ENCODE results near the gene UBE3C. TPM values are rescaled to one million over a fixed set of nuclear protein-coding genes. Genes with fewer than 3 reads are reported as not detected.

UBE3C gene
- total and polyA plus RNA-seq, 2 of the 13 experiments (the other 11 are each of a cell fraction or from before 2014, with no cell fraction given) = 27.0 to 48.2 TPM

DNA sequence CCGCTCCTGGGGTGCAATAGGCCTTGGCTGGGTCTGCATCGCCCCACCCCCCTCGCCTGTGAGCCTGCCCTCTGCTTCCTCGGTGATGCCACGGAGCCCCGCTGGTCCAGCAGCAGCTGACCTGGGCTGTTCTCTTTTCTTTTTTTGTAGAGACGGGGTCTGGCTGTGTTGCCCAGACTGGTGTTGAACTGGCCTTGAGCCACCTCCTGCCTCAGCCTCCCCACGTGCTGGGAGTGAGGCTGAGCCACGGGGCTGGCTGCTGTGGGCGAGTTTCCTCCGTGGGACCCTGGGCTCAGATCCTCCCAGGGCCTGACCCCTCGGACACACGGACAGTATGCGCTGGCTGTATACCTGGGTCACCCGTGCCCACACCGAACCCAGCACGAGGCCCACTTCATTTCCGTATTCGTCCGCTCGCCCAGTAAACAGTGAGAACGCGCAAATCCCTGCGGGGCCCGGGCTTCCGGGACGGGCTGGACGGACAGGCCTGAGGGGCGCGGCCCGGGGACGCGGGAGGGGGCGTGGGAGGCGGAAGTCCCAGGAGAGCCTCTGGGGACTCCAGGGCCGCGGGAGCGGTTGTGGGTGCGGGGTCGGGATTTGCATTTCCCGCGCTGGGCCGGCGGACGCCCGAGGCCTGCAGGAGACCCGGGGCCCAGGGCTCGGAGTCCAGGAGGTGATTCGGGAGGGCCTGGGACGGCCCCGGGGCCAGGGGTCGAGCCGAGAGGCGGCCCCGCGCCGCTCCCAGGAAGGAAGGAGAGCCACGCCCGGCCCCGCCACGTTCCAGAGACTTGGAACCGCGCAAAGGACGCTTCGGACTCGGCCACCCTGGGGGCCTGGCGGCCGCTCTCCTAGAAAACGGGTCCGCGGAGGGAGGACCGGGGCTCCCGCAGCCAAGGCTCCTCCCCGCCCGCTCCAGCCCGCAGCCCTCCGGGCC lies 140.3 kb downstream of the UBE3C start (continued):
- TF ChIP-seq, protein P1, sequence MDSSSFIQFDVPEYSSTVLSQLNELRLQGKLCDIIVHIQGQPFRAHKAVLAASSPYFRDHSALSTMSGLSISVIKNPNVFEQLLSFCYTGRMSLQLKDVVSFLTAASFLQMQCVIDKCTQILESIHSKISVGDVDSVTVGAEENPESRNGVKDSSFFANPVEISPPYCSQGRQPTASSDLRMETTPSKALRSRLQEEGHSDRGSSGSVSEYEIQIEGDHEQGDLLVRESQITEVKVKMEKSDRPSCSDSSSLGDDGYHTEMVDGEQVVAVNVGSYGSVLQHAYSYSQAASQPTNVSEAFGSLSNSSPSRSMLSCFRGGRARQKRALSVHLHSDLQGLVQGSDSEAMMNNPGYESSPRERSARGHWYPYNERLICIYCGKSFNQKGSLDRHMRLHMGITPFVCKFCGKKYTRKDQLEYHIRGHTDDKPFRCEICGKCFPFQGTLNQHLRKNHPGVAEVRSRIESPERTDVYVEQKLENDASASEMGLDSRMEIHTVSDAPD (CRISPR knock-in tag; IDR thresholded peaks at IDR 0.05) = no peak
- TF ChIP-seq PHF20 (CRISPR knock-in tag; IDR thresholded peaks at IDR 0.05) (no peak; the same call in 1 of the 2 replicates), KDM2A (CRISPR knock-in tag; IDR thresholded peaks at IDR 0.05; ENCODE audit: borderline replicate concordance, low read depth) (no peak), NCOA5 (CRISPR knock-in tag; IDR thresholded peaks at IDR 0.05) (no peak), ZNF839 (CRISPR knock-in tag; IDR thresholded peaks at IDR 0.05; ENCODE audit: borderline replicate concordance) (no peak), RORA (CRISPR knock-in tag; IDR thresholded peaks at IDR 0.05) (no peak), ZNF570 (CRISPR knock-in tag; IDR thresholded peaks at IDR 0.05; ENCODE audit: borderline replicate concordance) (no peak), DNMT3B (CRISPR knock-in tag; conservative IDR thresholded peaks at IDR 0.05) (no peak), ZSCAN9 (CRISPR knock-in tag; IDR thresholded peaks at IDR 0.05; ENCODE audit: borderline replicate concordance) (no peak), NKX3-1 (CRISPR knock-in tag; IDR thresholded peaks at IDR 0.05) (0 out of 2 replicates have a peak, but pooled peaks have one; percentile 30), AGO1 (IDR thresholded peaks at IDR 0.05; ENCODE audit: low read depth, low read length, poor library complexity, severe bottlenecking) (peak; percentile 34), NCOA1 (CRISPR knock-in tag; IDR thresholded peaks at IDR 0.05) (no peak), HNRNPK (IDR thresholded peaks at IDR 0.05; ENCODE audit: low read depth, low read length, poor library complexity, severe bottlenecking) (no peak), ZNF251 (CRISPR knock-in tag; IDR thresholded peaks at IDR 0.05) (no peak), ZFYVE20 (CRISPR knock-in tag; IDR thresholded peaks at IDR 0.05; ENCODE audit: borderline replicate concordance, low read depth) (no peak)
- TF ChIP-seq, protein P2, sequence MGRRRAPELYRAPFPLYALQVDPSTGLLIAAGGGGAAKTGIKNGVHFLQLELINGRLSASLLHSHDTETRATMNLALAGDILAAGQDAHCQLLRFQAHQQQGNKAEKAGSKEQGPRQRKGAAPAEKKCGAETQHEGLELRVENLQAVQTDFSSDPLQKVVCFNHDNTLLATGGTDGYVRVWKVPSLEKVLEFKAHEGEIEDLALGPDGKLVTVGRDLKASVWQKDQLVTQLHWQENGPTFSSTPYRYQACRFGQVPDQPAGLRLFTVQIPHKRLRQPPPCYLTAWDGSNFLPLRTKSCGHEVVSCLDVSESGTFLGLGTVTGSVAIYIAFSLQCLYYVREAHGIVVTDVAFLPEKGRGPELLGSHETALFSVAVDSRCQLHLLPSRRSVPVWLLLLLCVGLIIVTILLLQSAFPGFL (CRISPR knock-in tag; IDR thresholded peaks at IDR 0.05) = no peak
- TF ChIP-seq, protein P3, sequence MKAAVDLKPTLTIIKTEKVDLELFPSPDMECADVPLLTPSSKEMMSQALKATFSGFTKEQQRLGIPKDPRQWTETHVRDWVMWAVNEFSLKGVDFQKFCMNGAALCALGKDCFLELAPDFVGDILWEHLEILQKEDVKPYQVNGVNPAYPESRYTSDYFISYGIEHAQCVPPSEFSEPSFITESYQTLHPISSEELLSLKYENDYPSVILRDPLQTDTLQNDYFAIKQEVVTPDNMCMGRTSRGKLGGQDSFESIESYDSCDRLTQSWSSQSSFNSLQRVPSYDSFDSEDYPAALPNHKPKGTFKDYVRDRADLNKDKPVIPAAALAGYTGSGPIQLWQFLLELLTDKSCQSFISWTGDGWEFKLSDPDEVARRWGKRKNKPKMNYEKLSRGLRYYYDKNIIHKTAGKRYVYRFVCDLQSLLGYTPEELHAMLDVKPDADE (CRISPR knock-in tag; IDR thresholded peaks at IDR 0.05) = no peak
- TF ChIP-seq, protein P4, sequence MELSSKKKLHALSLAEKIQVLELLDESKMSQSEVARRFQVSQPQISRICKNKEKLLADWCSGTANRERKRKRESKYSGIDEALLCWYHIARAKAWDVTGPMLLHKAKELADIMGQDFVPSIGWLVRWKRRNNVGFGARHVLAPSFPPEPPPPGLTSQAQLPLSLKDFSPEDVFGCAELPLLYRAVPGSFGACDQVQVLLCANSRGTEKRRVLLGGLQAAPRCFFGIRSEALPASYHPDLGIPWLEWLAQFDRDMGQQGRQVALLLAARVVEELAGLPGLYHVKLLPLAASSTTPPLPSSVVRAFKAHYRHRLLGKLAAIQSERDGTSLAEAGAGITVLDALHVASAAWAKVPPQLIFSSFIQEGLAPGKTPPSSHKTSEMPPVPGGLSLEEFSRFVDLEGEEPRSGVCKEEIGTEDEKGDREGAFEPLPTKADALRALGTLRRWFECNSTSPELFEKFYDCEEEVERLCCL (CRISPR knock-in tag; IDR thresholded peaks at IDR 0.05; ENCODE audit: borderline replicate concordance) = no peak
- TF ChIP-seq, protein P5, sequence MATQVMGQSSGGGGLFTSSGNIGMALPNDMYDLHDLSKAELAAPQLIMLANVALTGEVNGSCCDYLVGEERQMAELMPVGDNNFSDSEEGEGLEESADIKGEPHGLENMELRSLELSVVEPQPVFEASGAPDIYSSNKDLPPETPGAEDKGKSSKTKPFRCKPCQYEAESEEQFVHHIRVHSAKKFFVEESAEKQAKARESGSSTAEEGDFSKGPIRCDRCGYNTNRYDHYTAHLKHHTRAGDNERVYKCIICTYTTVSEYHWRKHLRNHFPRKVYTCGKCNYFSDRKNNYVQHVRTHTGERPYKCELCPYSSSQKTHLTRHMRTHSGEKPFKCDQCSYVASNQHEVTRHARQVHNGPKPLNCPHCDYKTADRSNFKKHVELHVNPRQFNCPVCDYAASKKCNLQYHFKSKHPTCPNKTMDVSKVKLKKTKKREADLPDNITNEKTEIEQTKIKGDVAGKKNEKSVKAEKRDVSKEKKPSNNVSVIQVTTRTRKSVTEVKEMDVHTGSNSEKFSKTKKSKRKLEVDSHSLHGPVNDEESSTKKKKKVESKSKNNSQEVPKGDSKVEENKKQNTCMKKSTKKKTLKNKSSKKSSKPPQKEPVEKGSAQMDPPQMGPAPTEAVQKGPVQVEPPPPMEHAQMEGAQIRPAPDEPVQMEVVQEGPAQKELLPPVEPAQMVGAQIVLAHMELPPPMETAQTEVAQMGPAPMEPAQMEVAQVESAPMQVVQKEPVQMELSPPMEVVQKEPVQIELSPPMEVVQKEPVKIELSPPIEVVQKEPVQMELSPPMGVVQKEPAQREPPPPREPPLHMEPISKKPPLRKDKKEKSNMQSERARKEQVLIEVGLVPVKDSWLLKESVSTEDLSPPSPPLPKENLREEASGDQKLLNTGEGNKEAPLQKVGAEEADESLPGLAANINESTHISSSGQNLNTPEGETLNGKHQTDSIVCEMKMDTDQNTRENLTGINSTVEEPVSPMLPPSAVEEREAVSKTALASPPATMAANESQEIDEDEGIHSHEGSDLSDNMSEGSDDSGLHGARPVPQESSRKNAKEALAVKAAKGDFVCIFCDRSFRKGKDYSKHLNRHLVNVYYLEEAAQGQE (IDR thresholded peaks at IDR 0.05; ENCODE audit: borderline replicate concordance in 1 of 2, low read depth in 1 of 2, low read length in 2 of 2) = no peak

Measured in HepG2 (cell line).